ENCODE data around the gene IKBKE. TPM values are rescaled to one million over a fixed set of nuclear protein-coding genes. Genes with fewer than 3 reads are reported as not detected.

The IKBKE gene
- total RNA-seq, 1 donor from 2014 or later = 2.9 TPM

DNA sequence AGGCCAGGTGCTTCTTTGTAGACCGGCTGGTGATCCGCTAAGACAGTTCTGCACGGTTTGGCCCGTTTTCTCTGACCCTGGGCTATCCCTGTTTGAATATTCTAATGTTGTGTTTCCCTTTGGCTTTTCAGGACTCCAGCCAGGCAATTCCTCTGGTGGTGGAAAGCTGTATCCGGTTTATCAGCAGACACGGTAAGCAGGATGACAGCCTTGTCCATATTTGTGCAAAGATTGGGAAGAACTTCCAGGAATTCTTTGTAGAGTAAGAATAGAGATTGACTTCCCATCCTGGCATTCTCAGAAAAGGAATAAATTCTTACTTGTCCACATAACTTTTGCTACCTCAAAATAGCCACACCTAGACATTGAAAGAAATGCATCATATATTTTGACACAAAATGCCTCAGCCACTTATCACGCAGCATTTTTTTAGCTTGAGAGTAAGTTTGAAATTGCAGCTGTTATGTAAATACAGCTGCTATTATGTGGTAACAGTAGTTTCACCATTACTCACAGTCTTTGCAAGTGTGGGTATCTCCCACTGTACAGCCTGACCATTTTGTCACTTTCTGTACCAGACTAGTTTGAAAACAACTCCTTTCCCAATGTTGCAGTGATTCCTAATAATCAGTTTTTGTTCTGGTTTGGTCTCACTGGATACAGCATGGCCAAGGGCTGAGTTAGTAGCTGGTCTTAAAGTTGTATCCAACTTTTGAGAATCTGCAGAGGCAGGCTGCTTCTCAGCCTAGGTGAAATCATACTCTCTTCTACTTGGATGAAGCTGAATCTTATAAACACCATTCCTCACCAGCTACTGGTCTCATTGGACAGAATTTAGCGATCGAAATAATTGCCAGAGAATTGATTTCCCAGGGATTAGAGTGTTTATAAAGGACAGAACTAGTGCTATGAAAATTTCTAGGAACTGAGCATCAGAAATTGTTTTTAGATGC is 40.0 kb upstream of the IKBKE start:
- FAIRE-seq = no peak
- Histone ChIP-seq H3K4me3 (ENCODE audit: low read depth, low read length) (no peak overlapping the region), H3K27me3 (ENCODE audit: control insufficient read depth, insufficient read depth, low read length) (no peaks in the 10 kb centered on the region), H3K36me3 (ENCODE audit: control insufficient read depth, insufficient read depth, low read length) (peaks cover 2% of the 10 kb centered on the region)
- TF ChIP-seq, protein P1, sequence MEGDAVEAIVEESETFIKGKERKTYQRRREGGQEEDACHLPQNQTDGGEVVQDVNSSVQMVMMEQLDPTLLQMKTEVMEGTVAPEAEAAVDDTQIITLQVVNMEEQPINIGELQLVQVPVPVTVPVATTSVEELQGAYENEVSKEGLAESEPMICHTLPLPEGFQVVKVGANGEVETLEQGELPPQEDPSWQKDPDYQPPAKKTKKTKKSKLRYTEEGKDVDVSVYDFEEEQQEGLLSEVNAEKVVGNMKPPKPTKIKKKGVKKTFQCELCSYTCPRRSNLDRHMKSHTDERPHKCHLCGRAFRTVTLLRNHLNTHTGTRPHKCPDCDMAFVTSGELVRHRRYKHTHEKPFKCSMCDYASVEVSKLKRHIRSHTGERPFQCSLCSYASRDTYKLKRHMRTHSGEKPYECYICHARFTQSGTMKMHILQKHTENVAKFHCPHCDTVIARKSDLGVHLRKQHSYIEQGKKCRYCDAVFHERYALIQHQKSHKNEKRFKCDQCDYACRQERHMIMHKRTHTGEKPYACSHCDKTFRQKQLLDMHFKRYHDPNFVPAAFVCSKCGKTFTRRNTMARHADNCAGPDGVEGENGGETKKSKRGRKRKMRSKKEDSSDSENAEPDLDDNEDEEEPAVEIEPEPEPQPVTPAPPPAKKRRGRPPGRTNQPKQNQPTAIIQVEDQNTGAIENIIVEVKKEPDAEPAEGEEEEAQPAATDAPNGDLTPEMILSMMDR (IDR thresholded peaks at IDR 0.05; ENCODE audit: insufficient read depth, low read length, severe bottlenecking) = no peak
- DNase-seq (ENCODE audit: low read depth) = peak; percentile 99

DNA sequence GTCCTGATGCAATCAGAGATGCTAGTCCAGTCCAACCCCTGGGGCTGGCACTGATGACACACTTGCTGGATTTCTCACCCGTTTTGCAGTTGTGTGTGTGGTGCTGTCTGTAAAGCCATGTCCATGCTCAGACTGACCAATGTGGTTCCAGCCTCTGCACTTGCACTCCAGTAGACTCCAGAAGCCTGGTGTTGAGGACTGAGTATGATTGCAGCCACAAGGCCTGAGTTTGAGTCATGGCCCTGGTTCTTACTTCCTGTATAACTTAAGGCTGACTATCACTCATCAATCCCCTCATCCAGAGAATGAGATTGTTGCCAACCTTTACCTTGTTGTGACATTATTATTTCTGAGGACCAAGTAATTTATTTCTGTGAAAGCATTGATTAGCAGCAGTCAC is 34.8 kb upstream of the IKBKE start:
- TF ChIP-seq, protein P1 (IDR thresholded peaks at IDR 0.05; ENCODE audit: insufficient read depth, low read length, severe bottlenecking) = no peak
- DNase-seq (ENCODE audit: low read depth) (peak; percentile 35), FAIRE-seq (no peak)
- no peaks in the 10 kb centered on the region for H3K27me3 ChIP-seq (ENCODE audit: control insufficient read depth, insufficient read depth, low read length)
- H3K36me3 ChIP-seq (ENCODE audit: control insufficient read depth, insufficient read depth, low read length) = peaks cover 8% of the 10 kb centered on the region
- no peak overlapping the region for H3K4me3 ChIP-seq (ENCODE audit: low read depth, low read length)

DNA sequence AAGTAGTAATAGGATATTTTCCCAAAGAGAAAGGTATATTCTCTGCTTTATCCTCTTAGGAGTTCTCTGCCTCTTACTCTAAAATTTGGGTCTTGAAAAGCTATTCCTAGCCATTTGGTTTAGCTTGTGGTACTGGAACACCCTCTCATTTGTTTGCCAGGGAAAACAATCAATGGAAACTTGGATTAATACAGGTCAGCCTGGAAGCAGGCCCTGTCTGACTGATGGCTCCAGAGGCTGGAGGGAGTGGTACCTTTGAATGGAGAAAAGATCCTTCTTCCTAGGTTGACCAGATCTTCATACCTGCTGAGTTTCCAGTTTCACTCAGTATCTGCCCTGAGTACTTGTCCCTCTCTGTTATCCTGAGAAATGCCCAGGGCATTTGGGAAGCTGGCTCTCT is 31.7 kb upstream of the IKBKE start:
- FAIRE-seq (no peak), DNase-seq (ENCODE audit: low read depth) (no peak)
- no peaks in the 10 kb centered on the region for H3K27me3 ChIP-seq (ENCODE audit: control insufficient read depth, insufficient read depth, low read length)
- peaks cover 8% of the 10 kb centered on the region for H3K36me3 ChIP-seq (ENCODE audit: control insufficient read depth, insufficient read depth, low read length)
- H3K4me3 ChIP-seq (ENCODE audit: low read depth, low read length) = no peak overlapping the region
- TF ChIP-seq, protein P1 (IDR thresholded peaks at IDR 0.05; ENCODE audit: insufficient read depth, low read length, severe bottlenecking) = no peak

DNA sequence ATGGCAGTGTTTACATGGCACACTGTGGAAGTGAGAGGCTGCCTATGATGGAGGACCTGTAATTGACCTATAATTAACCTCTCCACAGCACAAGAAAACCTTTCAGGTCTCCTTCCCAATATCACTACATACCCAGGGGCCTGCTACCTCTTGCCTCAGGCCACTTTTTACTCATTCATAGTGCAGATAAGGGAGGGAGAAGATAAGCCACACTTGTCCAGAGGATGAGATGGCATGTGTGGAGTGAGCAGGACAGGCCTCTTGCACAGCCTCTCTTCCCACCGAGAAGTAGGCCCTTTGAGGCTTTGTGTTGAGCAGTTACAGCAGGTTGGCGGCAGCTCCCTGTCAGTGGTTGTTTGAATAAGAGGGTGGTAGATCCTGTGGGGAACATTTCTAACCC is 31.1 kb upstream of the IKBKE start:
- FAIRE-seq = no peak
- Histone ChIP-seq H3K4me3 (ENCODE audit: low read depth, low read length) (no peak overlapping the region), H3K27me3 (ENCODE audit: control insufficient read depth, insufficient read depth, low read length) (no peaks in the 10 kb centered on the region), H3K36me3 (ENCODE audit: control insufficient read depth, insufficient read depth, low read length) (peaks cover 8% of the 10 kb centered on the region)
- TF ChIP-seq, protein P1 (IDR thresholded peaks at IDR 0.05; ENCODE audit: insufficient read depth, low read length, severe bottlenecking) = no peak
- no peak for DNase-seq (ENCODE audit: low read depth)

DNA sequence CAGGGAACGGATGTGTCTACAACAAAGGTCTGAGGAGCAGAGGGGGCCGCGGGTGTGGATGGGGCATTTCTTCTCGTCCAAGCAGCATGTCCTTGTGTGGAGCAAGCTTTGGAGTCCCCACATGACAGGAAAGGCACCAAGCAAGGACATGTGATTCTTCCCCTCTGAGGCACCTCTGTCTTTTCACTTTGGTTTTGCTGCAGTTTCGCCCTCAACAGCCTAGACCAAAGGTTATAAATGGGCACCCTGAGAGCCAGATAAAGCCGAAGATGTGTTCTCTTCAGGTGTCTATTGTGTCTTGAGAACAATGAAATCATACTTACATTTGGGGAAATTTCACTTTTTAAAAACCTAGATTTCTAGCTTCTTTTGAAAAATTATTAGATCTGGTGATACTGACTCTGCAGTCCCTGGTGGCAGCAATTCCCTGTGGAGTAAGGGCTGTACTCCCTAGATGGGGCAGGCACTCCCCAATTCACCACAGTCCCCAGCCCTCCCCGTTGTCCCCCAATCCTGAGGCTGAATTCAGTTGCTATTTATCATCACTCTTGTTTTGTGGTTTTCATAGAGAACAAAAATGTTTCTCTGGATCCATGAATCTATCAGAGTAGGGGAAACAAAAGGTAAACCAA is 28.8 kb upstream of the IKBKE start:
- no peaks in the 10 kb centered on the region for H3K27me3 ChIP-seq (ENCODE audit: control insufficient read depth, insufficient read depth, low read length)
- TF ChIP-seq, protein P1 (IDR thresholded peaks at IDR 0.05; ENCODE audit: insufficient read depth, low read length, severe bottlenecking) = no peak
- FAIRE-seq (no peak), DNase-seq (ENCODE audit: low read depth) (no peak)
- H3K4me3 ChIP-seq (ENCODE audit: low read depth, low read length) = no peak overlapping the region
- H3K36me3 ChIP-seq (ENCODE audit: control insufficient read depth, insufficient read depth, low read length) = peaks cover 10% of the 10 kb centered on the region

All from bronchial epithelial cell (primary cell).